ENCODE results near the gene RBMS3. TPM values are rescaled to one million over a fixed set of nuclear protein-coding genes. Genes with fewer than 3 reads are reported as not detected.

The RBMS3 gene
- total RNA-seq, 1 experiment from 2014 or later: 8.7 TPM

- TF ChIP-seq ZNF425 (CRISPR knock-in tag; conservative IDR thresholded peaks at IDR 0.05): no peak
- no peak for TF ChIP-seq ATF1 (CRISPR knock-in tag; IDR thresholded peaks at IDR 0.05)
- TF ChIP-seq ETV6 (CRISPR knock-in tag; IDR thresholded peaks at IDR 0.05): no peak
- TF ChIP-seq NR1H2 (CRISPR knock-in tag; IDR thresholded peaks at IDR 0.05): no peak
Measured at GRCh38 chr3:29331456-29332194, 50.8 kb downstream of the RBMS3 start (continued).

- no peak for ATAC-seq
- H3K9me3 Mint-ChIP-seq: no peaks in the 10 kb centered on the region
- DNase-seq (ENCODE audit: low spot score): no peak
- no peak overlapping the region for H3K4me3 Mint-ChIP-seq
- H3K27ac Mint-ChIP-seq: peak overlapping the region; percentile 33; the same call in 1 of the 2 replicates
- peaks cover 48% of the 10 kb centered on the region for H3K4me1 Mint-ChIP-seq
- no peaks in the 10 kb centered on the region for H3K27me3 Mint-ChIP-seq (ENCODE audit: low read depth)
- no peak for TF ChIP-seq NFE2L1 (CRISPR knock-in tag; IDR thresholded peaks at IDR 0.05)
- TF ChIP-seq NR1H2 (CRISPR knock-in tag; IDR thresholded peaks at IDR 0.05): no peak
- TF ChIP-seq SP1 (CRISPR knock-in tag; conservative IDR thresholded peaks at IDR 0.05): no peak
- TF ChIP-seq NFATC4 (CRISPR knock-in tag; IDR thresholded peaks at IDR 0.05): no peak
- no peak for TF ChIP-seq IRF2 (CRISPR knock-in tag; IDR thresholded peaks at IDR 0.05; ENCODE audit: borderline replicate concordance, low read depth)
- no peak for TF ChIP-seq PREB (CRISPR knock-in tag; IDR thresholded peaks at IDR 0.05; ENCODE audit: borderline replicate concordance)
- no peak for TF ChIP-seq ATF2 (CRISPR knock-in tag; IDR thresholded peaks at IDR 0.05; ENCODE audit: borderline replicate concordance, low read depth)
- TF ChIP-seq ZNF138 (CRISPR knock-in tag; conservative IDR thresholded peaks at IDR 0.05): no peak
- TF ChIP-seq TP53 (CRISPR knock-in tag; IDR thresholded peaks at IDR 0.05): no peak
- TF ChIP-seq MAX (CRISPR knock-in tag; IDR thresholded peaks at IDR 0.05): no peak
- no peak for TF ChIP-seq AFF4 (CRISPR knock-in tag; IDR thresholded peaks at IDR 0.05; ENCODE audit: borderline replicate concordance)
- TF ChIP-seq SMAD4 (CRISPR knock-in tag; IDR thresholded peaks at IDR 0.05): no peak
- no peak for TF ChIP-seq EMX1 (CRISPR knock-in tag; IDR thresholded peaks at IDR 0.05)
- TF ChIP-seq ZSCAN18 (CRISPR knock-in tag; IDR thresholded peaks at IDR 0.05): no peak
- no peak for TF ChIP-seq ETV6 (CRISPR knock-in tag; IDR thresholded peaks at IDR 0.05)
- POLR2A ChIA-PET: no interaction called here
- CTCF ChIA-PET: no interaction called here
- no peaks in the 10 kb centered on the region for H3K36me3 Mint-ChIP-seq
Measured at GRCh38 chr3:29332195-29332637, 51.3 kb downstream of the RBMS3 start.

Data from WTC11 (cell line).